IMR-90 (cell line): ENCODE measurements around the gene CCDC182. TPM values are rescaled to one million over a fixed set of nuclear protein-coding genes. Genes with fewer than 3 reads are reported as not detected.

Source experiments
- ATAC-seq: fragments of 200-7000 bp; cut with Tn5 transposase; 2 replicates; pipeline ENCODE4 v1.9.1; 2020; ENCODE audit warnings: low read depth, mild to moderate bottlenecking, moderate library complexity
- BruUV-seq: library from RNA; stranded (reverse); fragments of 400-500 nt; replicated peaks from 2 replicates; lab custom pipeline; 2021; lab: Mats Ljungman, UMichigan
- CTCF ChIA-PET: fragments of 300-600 bp; formaldehyde crosslinking; extraction: SDS; loops from one replicate; lab custom pipeline; 2021; ENCODE audit warnings: antibody characterized with exemption; lab: Yijun Ruan, JAX
- POLR2A ChIA-PET: fragments of 300-600 bp; sonication (Branson Sonifier 250); formaldehyde crosslinking; loops from one replicate; lab custom pipeline; 2022; ENCODE audit warnings: antibody characterized with exemption; ENCODE audit not compliant: unreplicated experiment; lab: Charles Lee
- DNase-seq: peaks from one replicate; pipeline ENCODE4 v3.0.0; 2013
- H2AFZ ChIP-seq: replicated peaks from 2 replicates; pipeline ENCODE3; 2013; ENCODE audit warnings: low read length, mild to moderate bottlenecking; ENCODE audit not compliant: poor library complexity
- H2AK5ac ChIP-seq: 2 replicates; pipeline ENCODE4 v1.6.1; 2013; ENCODE audit warnings: low read depth, low read length, inconsistent platforms
- H2AK9ac ChIP-seq: replicated peaks from 2 replicates; pipeline ENCODE3; 2013; ENCODE audit warnings: mild to moderate bottlenecking, low read depth, low read length, moderate library complexity; ENCODE audit not compliant: poor library complexity
- H2BK120ac ChIP-seq: 2 replicates; pipeline ENCODE4 v1.6.1; 2013; ENCODE audit warnings: low read depth, low read length, inconsistent platforms
- H2BK15ac ChIP-seq: 3 replicates; pipeline ENCODE4 v1.6.1; 2013; ENCODE audit warnings: low read depth, low read length, inconsistent platforms
- H2BK20ac ChIP-seq: 2 replicates; pipeline ENCODE4 v1.6.1; 2013; ENCODE audit warnings: low read depth, mild to moderate bottlenecking, inconsistent platforms, low read length, moderate library complexity
- H2BK5ac ChIP-seq: 2 replicates; pipeline ENCODE4 v1.6.1; 2013; ENCODE audit warnings: mild to moderate bottlenecking, low read depth, low read length, inconsistent platforms; ENCODE audit not compliant: poor library complexity, severe bottlenecking
- H3K14ac ChIP-seq: replicated peaks from 2 replicates; pipeline ENCODE4 v1.6.1; 2013; ENCODE audit warnings: low read depth, low read length, inconsistent platforms
- H3K18ac ChIP-seq: 2 replicates; pipeline ENCODE4 v1.6.1; 2013; ENCODE audit warnings: low read depth, low read length, control low read depth
- H3K23ac ChIP-seq: 2 replicates; pipeline ENCODE4 v1.6.1; 2013; ENCODE audit warnings: low read depth, low read length, inconsistent platforms
- H3K27ac ChIP-seq: 2 replicates; pipeline ENCODE4 v1.5.1; 2013; ENCODE audit warnings: mild to moderate bottlenecking, control low read depth, low read length; ENCODE audit not compliant: insufficient read depth
- H3K27me3 ChIP-seq: 2 replicates; pipeline ENCODE4 v1.6.1; 2013; ENCODE audit warnings: low read length; ENCODE audit not compliant: control insufficient read depth, insufficient read depth
- H3K36me3 ChIP-seq: 2 replicates; pipeline ENCODE4 v1.6.1; 2013; ENCODE audit warnings: low read length, mixed read lengths; ENCODE audit not compliant: control insufficient read depth, insufficient read depth
- H3K4ac ChIP-seq: 2 replicates; pipeline ENCODE4 v1.6.1; 2013; ENCODE audit warnings: low read depth, low read length, inconsistent platforms
- H3K4me1 ChIP-seq: 2 replicates; pipeline ENCODE4 v1.6.1; 2013; ENCODE audit warnings: low read length, mixed read lengths; ENCODE audit not compliant: control insufficient read depth, insufficient read depth
- H3K4me2 ChIP-seq: 2 replicates; pipeline ENCODE4 v1.6.1; 2013; ENCODE audit warnings: low read depth, mild to moderate bottlenecking, control low read depth, low read length, moderate library complexity
- H3K4me3 ChIP-seq: 2 replicates; pipeline ENCODE4 v1.5.1; 2013; ENCODE audit warnings: low read depth, mild to moderate bottlenecking, control low read depth, low read length, moderate library complexity; ENCODE audit not compliant: insufficient read depth
- H3K56ac ChIP-seq: 2 replicates; pipeline ENCODE4 v1.6.1; 2013; ENCODE audit warnings: low read length, inconsistent platforms; ENCODE audit not compliant: insufficient read depth; ENCODE audit errors: extremely low read depth
- H3K79me1 ChIP-seq, 2 experiments: 2 replicates each; pipeline ENCODE4 v1.6.1; 2013; ENCODE audit warnings: low read length in 2 of 2, inconsistent platforms in 1 of 2, low read depth in 1 of 2
- H3K9ac ChIP-seq: 2 replicates; pipeline ENCODE4 v1.6.1; 2013; ENCODE audit warnings: low read depth, low read length, control low read depth
- H3K9me1 ChIP-seq: 2 replicates; pipeline ENCODE4 v1.6.1; 2013; ENCODE audit warnings: low read length, inconsistent platforms; ENCODE audit not compliant: insufficient read depth
- H3K9me3 ChIP-seq: 2 replicates; pipeline ENCODE4 v1.6.1; 2013; ENCODE audit warnings: low read length; ENCODE audit not compliant: control insufficient read depth, insufficient read depth
- H4K20me1 ChIP-seq: 2 replicates; pipeline ENCODE4 v1.6.1; 2013; ENCODE audit warnings: low read length, inconsistent platforms; ENCODE audit not compliant: insufficient read depth
- H4K5ac ChIP-seq: 2 replicates; pipeline ENCODE4 v1.6.1; 2013; ENCODE audit warnings: mild to moderate bottlenecking, low read depth, low read length, control low read depth
- H4K8ac ChIP-seq, 2 experiments: 2 replicates each; pipeline ENCODE4 v1.6.1; 2013; ENCODE audit warnings: low read depth in 2 of 2, low read length in 2 of 2, control low read depth in 1 of 2, inconsistent platforms in 1 of 2
- H4K91ac ChIP-seq: 2 replicates; pipeline ENCODE4 v1.6.1; 2013; ENCODE audit warnings: low read depth, low read length, inconsistent platforms; ENCODE audit not compliant: insufficient read depth
- CEBPB ChIP-seq: IDR thresholded peaks from 2 replicates; pipeline ENCODE4 v1.6.1; 2012; ENCODE audit warnings: low read depth, low read length, improper control_type of control experiment
- MXI1 ChIP-seq: IDR thresholded peaks from 2 replicates; pipeline ENCODE4 v1.6.1; 2012; ENCODE audit warnings: low read depth, mild to moderate bottlenecking, low read length, moderate library complexity, borderline replicate concordance
- NFE2L2 ChIP-seq: fragments of 150-350 bp; IDR thresholded peaks from 2 replicates; pipeline ENCODE4 v1.6.1; 2016; ENCODE audit warnings: low read depth, mild to moderate bottlenecking, low read length
- RAD21 ChIP-seq: IDR thresholded peaks from 2 replicates; pipeline ENCODE4 v1.6.1; 2012; ENCODE audit warnings: low read length, improper control_type of control experiment
- RFX5 ChIP-seq: IDR thresholded peaks from 2 replicates; pipeline ENCODE4 v1.8.0; 2012; ENCODE audit warnings: low read depth, mild to moderate bottlenecking, low read length, moderate library complexity
- SMC3 ChIP-seq: fragments of 150-350 bp; IDR thresholded peaks from 2 replicates; pipeline ENCODE4 v1.6.1; 2016; ENCODE audit warnings: low read depth, mild to moderate bottlenecking, antibody characterized with exemption, low read length, moderate library complexity
- WGBS, 2 experiments: methylation state at CpG; one replicate each; pipeline versions ENCODE4 v1.1.5 to v1.1.7; 2013; ENCODE audit warnings: missing lambda C conversion rate in 2 of 2; ENCODE audit not compliant: insufficient read length in 1 of 2; ENCODE audit errors: extremely low coverage in 2 of 2; 5-methylcytosine and 5-hydroxymethylcytosine counted together
- dilution Hi-C: fragments of 300-500 bp; cut with HindIII; formaldehyde crosslinking; loops from one replicate; pipeline ENCODE4 v1.14.3; 2018; ENCODE audit warnings: low sequenced_read_pairs; ENCODE audit not compliant: unreplicated experiment
- in situ Hi-C: fragments of 300-500 bp; cut with MboI; formaldehyde crosslinking; loops from 3 replicates; pipeline ENCODE4 v1.14.3; 2019; ENCODE audit warnings: low sequenced_read_pairs, inconsistent platforms, mixed read lengths
- intact Hi-C: fragments of 100-400 bp; cut with micrococcal nuclease; formaldehyde crosslinking; loops from 2 replicates; pipeline ENCODE4 v1.10.0; 2022
- polyA plus RNA-seq, 3 experiments: library from polyadenylated mRNA; depleted of rRNA; stranded (reverse); fragments of >200 nt; gene quantifications; 2 replicates each; pipeline ENCODE4 v1.2.3, GENCODE V29; 2012; ENCODE audit warnings: low replicate concordance in 1 of 3
- total RNA-seq: library from RNA; depleted of rRNA; stranded (reverse); fragments of >200 nt; gene quantifications from 2 replicates; pipeline ENCODE4 v1.2.3, GENCODE V29; 2012
- TF ChIP-seq, protein P1 (sequence below): fragments of 150-350 bp; IDR thresholded peaks from 2 replicates; pipeline ENCODE4 v1.6.1; 2016; ENCODE audit warnings: low read depth, mild to moderate bottlenecking, low read length, moderate library complexity, borderline replicate concordance

Gene CCDC182
- total and polyA plus RNA-seq, 2 of the 4 experiments (the other 2 are of a cell fraction) = not detected

DNA sequence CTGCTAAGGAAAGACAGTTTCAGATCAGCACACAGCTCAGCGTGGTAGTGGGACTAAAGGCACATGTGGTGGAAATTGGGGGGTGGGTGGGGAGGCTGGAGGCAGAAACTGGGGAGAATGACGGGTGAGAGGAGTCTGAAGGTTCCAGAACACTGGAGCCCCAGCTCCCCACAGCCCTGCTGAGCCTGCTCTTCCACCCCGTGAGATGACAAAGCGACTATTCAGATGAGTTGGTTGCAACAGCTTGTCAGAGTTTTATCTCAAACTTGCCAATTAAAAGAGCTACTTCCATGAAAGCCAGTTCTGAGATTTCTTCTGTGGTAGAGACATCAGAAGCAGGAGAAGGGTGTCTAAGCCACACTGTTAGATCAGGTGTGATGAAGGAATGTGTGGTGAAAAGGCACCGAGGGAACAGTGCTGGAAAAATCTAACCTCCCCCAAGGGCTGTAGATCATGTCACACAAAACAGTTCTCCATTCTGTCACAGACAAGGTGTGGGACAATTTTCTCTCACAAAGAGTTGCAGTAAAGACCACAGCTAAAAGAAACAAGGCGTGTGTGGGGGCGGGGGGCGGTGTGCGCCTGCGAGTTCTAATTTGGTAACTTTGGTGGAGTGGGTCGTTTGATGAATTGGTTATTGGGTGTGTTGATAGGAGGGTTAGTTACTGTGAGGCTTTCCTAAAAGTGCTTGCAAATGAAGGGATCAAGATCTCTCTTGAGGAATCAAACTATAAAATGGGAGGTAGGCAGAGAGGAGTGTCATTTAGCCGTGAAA lies 39.0 kb downstream of the CCDC182 start:
- Histone ChIP-seq H2AFZ (no peak overlapping the region), H3K27ac (no peak overlapping the region), H3K79me1 (no peaks in the 10 kb centered on the region), H2BK120ac (no peak overlapping the region), H3K4me2 (no peak overlapping the region), H2AK5ac (no peak overlapping the region), H3K14ac (no peak overlapping the region), H3K9me3 (no peaks in the 10 kb centered on the region), H3K4me1 (no peaks in the 10 kb centered on the region), H3K56ac (no peak overlapping the region), H3K4me3 (no peak overlapping the region), H2BK15ac (no peak overlapping the region), H2BK20ac (no peak overlapping the region), H4K91ac (no peak overlapping the region), H4K20me1 (no peaks in the 10 kb centered on the region), H2BK5ac (no peak overlapping the region), H3K36me3 (no peaks in the 10 kb centered on the region), H4K8ac (no peak overlapping the region), H3K18ac (no peak overlapping the region), H3K23ac (no peak overlapping the region), H3K9ac (no peak overlapping the region), H3K27me3 (peaks cover 25% of the 10 kb centered on the region), H2AK9ac (no peak overlapping the region), H4K5ac (no peak overlapping the region), H3K4ac (no peak overlapping the region), H3K9me1 (no peaks in the 10 kb centered on the region)
- in situ Hi-C loops = no loop called here
- no peak for ATAC-seq
- intact Hi-C loops = no loop called here
- no peak for DNase-seq
- no TSS peak for BruUV-seq
- 40% methylated on average over 1 of the region's 12 CpGs; no CpG with 5 or more reads in 1 of the 2 experiments for WGBS, 2 experiments
- ChIA-PET CTCF (no interaction called here), POLR2A (no interaction called here)
- TF ChIP-seq, protein P1, sequence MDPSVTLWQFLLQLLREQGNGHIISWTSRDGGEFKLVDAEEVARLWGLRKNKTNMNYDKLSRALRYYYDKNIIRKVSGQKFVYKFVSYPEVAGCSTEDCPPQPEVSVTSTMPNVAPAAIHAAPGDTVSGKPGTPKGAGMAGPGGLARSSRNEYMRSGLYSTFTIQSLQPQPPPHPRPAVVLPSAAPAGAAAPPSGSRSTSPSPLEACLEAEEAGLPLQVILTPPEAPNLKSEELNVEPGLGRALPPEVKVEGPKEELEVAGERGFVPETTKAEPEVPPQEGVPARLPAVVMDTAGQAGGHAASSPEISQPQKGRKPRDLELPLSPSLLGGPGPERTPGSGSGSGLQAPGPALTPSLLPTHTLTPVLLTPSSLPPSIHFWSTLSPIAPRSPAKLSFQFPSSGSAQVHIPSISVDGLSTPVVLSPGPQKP = no peak
- TF ChIP-seq RAD21 (no peak), CEBPB (no peak), SMC3 (no peak), RFX5 (no peak), MXI1 (no peak), NFE2L2 (no peak)
- dilution Hi-C loops = no loop called here
